ENCODE results near the gene RBM15.

RBM15 gene

GRCh38 chr1:110328274-110328673, 10.9 kb upstream of the RBM15 start:
- Histone ChIP-seq H3K27ac (ENCODE audit: low read length) (no peak overlapping the region), H3K9me3 (ENCODE audit: insufficient read depth, low read depth, low read length) (no peaks in the 10 kb centered on the region), H3K4me3 (ENCODE audit: low read length) (no peak overlapping the region), H3K27me3 (ENCODE audit: insufficient read depth, low read length) (no peaks in the 10 kb centered on the region), H3K36me3 (ENCODE audit: insufficient read depth, low read depth, low read length) (no peaks in the 10 kb centered on the region), H3K9ac (ENCODE audit: low read depth, low read length) (no peak overlapping the region), H3K4me1 (ENCODE audit: insufficient read depth, low read length) (no peaks in the 10 kb centered on the region; the same call in 1 of the 2 replicates)

GRCh38 chr1:110328700-110329099, 10.5 kb upstream of the RBM15 start:
- H3K27ac ChIP-seq (ENCODE audit: low read length), result no peak overlapping the region
- H3K9me3 ChIP-seq (ENCODE audit: insufficient read depth, low read depth, low read length), result no peaks in the 10 kb centered on the region
- no peak overlapping the region for H3K9ac ChIP-seq (ENCODE audit: low read depth, low read length)
- H3K4me1 ChIP-seq (ENCODE audit: insufficient read depth, low read length), result no peaks in the 10 kb centered on the region; the same call in 1 of the 2 replicates
- no peak overlapping the region for H3K4me3 ChIP-seq (ENCODE audit: low read length)
- no peaks in the 10 kb centered on the region for H3K27me3 ChIP-seq (ENCODE audit: insufficient read depth, low read length)
- no peaks in the 10 kb centered on the region for H3K36me3 ChIP-seq (ENCODE audit: insufficient read depth, low read depth, low read length)

- H3K4me1 ChIP-seq (ENCODE audit: insufficient read depth, low read length), result peaks cover 4% of the 10 kb centered on the region; the same call in 1 of the 2 replicates
- H3K27me3 ChIP-seq (ENCODE audit: insufficient read depth, low read length), result no peaks in the 10 kb centered on the region
- H3K27ac ChIP-seq (ENCODE audit: low read length), result no peak overlapping the region
- H3K4me3 ChIP-seq (ENCODE audit: low read length), result no peak overlapping the region
- no peak overlapping the region for H3K9ac ChIP-seq (ENCODE audit: low read depth, low read length)
- peaks cover 1% of the 10 kb centered on the region; the same call in 1 of the 2 replicates for H3K36me3 ChIP-seq (ENCODE audit: insufficient read depth, low read depth, low read length)
- H3K9me3 ChIP-seq (ENCODE audit: insufficient read depth, low read depth, low read length), result no peaks in the 10 kb centered on the region
These were observed 3.9 kb upstream of the RBM15 start for GRCh38 chr1:110335265-110335664.

GRCh38 chr1:110336300-110337039, 2.7 kb upstream of the RBM15 start:
- Histone ChIP-seq H3K4me3 (ENCODE audit: low read length) (peak overlapping the region; percentile 86; the same call in 1 of the 2 replicates), H3K27ac (ENCODE audit: low read length) (no peak overlapping the region), H3K9ac (ENCODE audit: low read depth, low read length) (no peak overlapping the region)

GRCh38 chr1:110337704-110338308, 1.4 kb upstream of the RBM15 start:
- peak overlapping the region; percentile 86 for H3K4me3 ChIP-seq (ENCODE audit: low read length)
- H3K4me1 ChIP-seq (ENCODE audit: insufficient read depth, low read length), result peaks cover 21% of the 10 kb centered on the region; the same call in 1 of the 2 replicates
- peak overlapping the region; percentile 28 for H3K27ac ChIP-seq (ENCODE audit: low read length)
- no peaks in the 10 kb centered on the region for H3K9me3 ChIP-seq (ENCODE audit: insufficient read depth, low read depth, low read length)
- no peaks in the 10 kb centered on the region for H3K27me3 ChIP-seq (ENCODE audit: insufficient read depth, low read length)
- peaks cover 27% of the 10 kb centered on the region for H3K36me3 ChIP-seq (ENCODE audit: insufficient read depth, low read depth, low read length)
- peak overlapping the region; percentile 89 for H3K9ac ChIP-seq (ENCODE audit: low read depth, low read length)

More at GRCh38 chr1:110336300-110337039, 2.7 kb upstream of the RBM15 start:
- Histone ChIP-seq H3K4me1 (ENCODE audit: insufficient read depth, low read length) (peaks cover 10% of the 10 kb centered on the region; the same call in 1 of the 2 replicates), H3K27me3 (ENCODE audit: insufficient read depth, low read length) (no peaks in the 10 kb centered on the region), H3K9me3 (ENCODE audit: insufficient read depth, low read depth, low read length) (no peaks in the 10 kb centered on the region), H3K36me3 (ENCODE audit: insufficient read depth, low read depth, low read length) (peaks cover 13% of the 10 kb centered on the region)

GRCh38 chr1:110338309-110338885, 780 bp upstream of the RBM15 start:
- H3K9me3 ChIP-seq (ENCODE audit: insufficient read depth, low read depth, low read length), result no peaks in the 10 kb centered on the region
- peaks cover 32% of the 10 kb centered on the region for H3K36me3 ChIP-seq (ENCODE audit: insufficient read depth, low read depth, low read length)
- peak overlapping the region; percentile 89 for H3K9ac ChIP-seq (ENCODE audit: low read depth, low read length)
- no peaks in the 10 kb centered on the region for H3K27me3 ChIP-seq (ENCODE audit: insufficient read depth, low read length)
- peak overlapping the region; percentile 86 for H3K4me3 ChIP-seq (ENCODE audit: low read length)
- H3K4me1 ChIP-seq (ENCODE audit: insufficient read depth, low read length), result peaks cover 24% of the 10 kb centered on the region; the same call in 1 of the 2 replicates
- peak overlapping the region; percentile 28 for H3K27ac ChIP-seq (ENCODE audit: low read length)

GRCh38 chr1:110339407-110340206, 430 bp downstream of the RBM15 start:
- H3K27me3 ChIP-seq (ENCODE audit: insufficient read depth, low read length), result no peaks in the 10 kb centered on the region
- H3K4me3 ChIP-seq (ENCODE audit: low read length), result peak overlapping the region; percentile 86
- H3K9ac ChIP-seq (ENCODE audit: low read depth, low read length), result peak overlapping the region; percentile 89
- H3K9me3 ChIP-seq (ENCODE audit: insufficient read depth, low read depth, low read length), result no peaks in the 10 kb centered on the region
- H3K27ac ChIP-seq (ENCODE audit: low read length), result peak overlapping the region; percentile 68
- H3K4me1 ChIP-seq (ENCODE audit: insufficient read depth, low read length), result peaks cover 29% of the 10 kb centered on the region
- H3K36me3 ChIP-seq (ENCODE audit: insufficient read depth, low read depth, low read length), result peaks cover 45% of the 10 kb centered on the region

GRCh38 chr1:110340207-110340468, 961 bp downstream of the RBM15 start:
- H3K36me3 ChIP-seq (ENCODE audit: insufficient read depth, low read depth, low read length), result peaks cover 50% of the 10 kb centered on the region
- H3K27me3 ChIP-seq (ENCODE audit: insufficient read depth, low read length), result no peaks in the 10 kb centered on the region
- peaks cover 30% of the 10 kb centered on the region for H3K4me1 ChIP-seq (ENCODE audit: insufficient read depth, low read length)
- no peaks in the 10 kb centered on the region for H3K9me3 ChIP-seq (ENCODE audit: insufficient read depth, low read depth, low read length)
- peak overlapping the region; percentile 89 for H3K9ac ChIP-seq (ENCODE audit: low read depth, low read length)
- H3K27ac ChIP-seq (ENCODE audit: low read length), result no peak overlapping the region
- peak overlapping the region; percentile 86 for H3K4me3 ChIP-seq (ENCODE audit: low read length)

GRCh38 chr1:110341146-110341871, 2.1 kb downstream of the RBM15 start:
- H3K27ac ChIP-seq (ENCODE audit: low read length), result no peak overlapping the region
- H3K36me3 ChIP-seq (ENCODE audit: insufficient read depth, low read depth, low read length), result peaks cover 60% of the 10 kb centered on the region
- H3K27me3 ChIP-seq (ENCODE audit: insufficient read depth, low read length), result no peaks in the 10 kb centered on the region
- H3K4me3 ChIP-seq (ENCODE audit: low read length), result peak overlapping the region; percentile 86
- peaks cover 37% of the 10 kb centered on the region for H3K4me1 ChIP-seq (ENCODE audit: insufficient read depth, low read length)
- no peaks in the 10 kb centered on the region for H3K9me3 ChIP-seq (ENCODE audit: insufficient read depth, low read depth, low read length)
- no peak overlapping the region for H3K9ac ChIP-seq (ENCODE audit: low read depth, low read length)

GRCh38 chr1:110341872-110342331, 2.7 kb downstream of the RBM15 start:
- H3K4me1 ChIP-seq (ENCODE audit: insufficient read depth, low read length), result peaks cover 43% of the 10 kb centered on the region
- H3K4me3 ChIP-seq (ENCODE audit: low read length), result peak overlapping the region; percentile 86
- H3K27me3 ChIP-seq (ENCODE audit: insufficient read depth, low read length), result no peaks in the 10 kb centered on the region
- no peaks in the 10 kb centered on the region for H3K9me3 ChIP-seq (ENCODE audit: insufficient read depth, low read depth, low read length)
- H3K27ac ChIP-seq (ENCODE audit: low read length), result no peak overlapping the region
- H3K9ac ChIP-seq (ENCODE audit: low read depth, low read length), result peak overlapping the region; percentile 35; the same call in 1 of the 2 replicates
- peaks cover 66% of the 10 kb centered on the region for H3K36me3 ChIP-seq (ENCODE audit: insufficient read depth, low read depth, low read length)

GRCh38 chr1:110343249-110343648, 4.1 kb downstream of the RBM15 start:
- Histone ChIP-seq H3K4me1 (ENCODE audit: insufficient read depth, low read length) (peaks cover 45% of the 10 kb centered on the region), H3K27ac (ENCODE audit: low read length) (no peak overlapping the region), H3K36me3 (ENCODE audit: insufficient read depth, low read depth, low read length) (peaks cover 78% of the 10 kb centered on the region), H3K9ac (ENCODE audit: low read depth, low read length) (peak overlapping the region; percentile 52; the same call in 1 of the 2 replicates), H3K27me3 (ENCODE audit: insufficient read depth, low read length) (no peaks in the 10 kb centered on the region), H3K4me3 (ENCODE audit: low read length) (peak overlapping the region; percentile 86), H3K9me3 (ENCODE audit: insufficient read depth, low read depth, low read length) (no peaks in the 10 kb centered on the region)

Measured in iPS-20b (cell line).